WTC11 (cell line): ENCODE data around the gene SRSF3. TPM values are rescaled to one million over a fixed set of nuclear protein-coding genes. Genes with fewer than 3 reads are reported as not detected.
A peak's percentile ranks its signal among the peaks of the same experiment; 100 is the strongest.

ENCODE experiments used
- ATAC-seq: fragments of 200-7000 bp; cut with Tn5 transposase; 2 replicates; pipeline ENCODE4 v1.10.0; 2021; ENCODE audit warnings: mild to moderate bottlenecking, moderate library complexity
- CTCF ChIA-PET: fragments of 300-600 bp; sonication (Branson Sonifier 250); formaldehyde crosslinking; loops from one replicate; lab custom pipeline; 2021; ENCODE audit warnings: antibody characterized with exemption; lab: Charles Lee
- POLR2A ChIA-PET: fragments of 350-600 bp; sonication (Branson Sonifier 250); formaldehyde crosslinking; loops from one replicate; lab custom pipeline; 2021; ENCODE audit warnings: antibody characterized with exemption; lab: Charles Lee
- DNase-seq: peaks from one replicate; pipeline ENCODE4 v3.0.0; 2021; ENCODE audit warnings: low spot score
- H3K27ac Mint-ChIP-seq: 2 replicates; pipeline ENCODE4 v1.8.0; 2021; ENCODE audit warnings: mixed read lengths
- H3K27me3 Mint-ChIP-seq: 2 replicates; pipeline ENCODE4 v1.8.0; 2021; ENCODE audit warnings: low read depth, mild to moderate bottlenecking, moderate library complexity, mixed read lengths
- H3K36me3 Mint-ChIP-seq: 2 replicates; pipeline ENCODE4 v1.8.0; 2021; ENCODE audit warnings: mixed read lengths
- H3K4me1 Mint-ChIP-seq: 2 replicates; pipeline ENCODE4 v1.8.0; 2022; ENCODE audit warnings: mixed read lengths
- H3K4me3 Mint-ChIP-seq: 2 replicates; pipeline ENCODE4 v1.8.0; 2021; ENCODE audit warnings: mild to moderate bottlenecking, moderate library complexity, mixed read lengths
- H3K9me3 Mint-ChIP-seq: 2 replicates; pipeline ENCODE4 v1.8.0; 2021; ENCODE audit warnings: mixed read lengths
- CDX4 ChIP-seq: fragments of 250-450 bp; sonication (Bioruptor Pico); IDR thresholded peaks from 2 replicates; pipeline ENCODE4 v1.9.0; 2021; ENCODE audit warnings: moderate library complexity, mild to moderate bottlenecking, inconsistent platforms, borderline replicate concordance
- FOXP1 ChIP-seq: sonication (generic); formaldehyde crosslinking; IDR thresholded peaks from 2 replicates; pipeline ENCODE4 v1.8.0; 2022; ENCODE audit warnings: missing genetic modification reagents, mild to moderate bottlenecking, moderate library complexity, borderline replicate concordance
- IRF1 ChIP-seq: sonication (generic); formaldehyde crosslinking; IDR thresholded peaks from 2 replicates; pipeline ENCODE4 v1.8.0; 2023; ENCODE audit warnings: missing genetic modification reagents
- IRF2 ChIP-seq: sonication (generic); formaldehyde crosslinking; IDR thresholded peaks from 2 replicates; pipeline ENCODE4 v1.8.0; 2022; ENCODE audit warnings: low read depth, missing genetic modification reagents, borderline replicate concordance
- MYBL2 ChIP-seq: sonication (generic); formaldehyde crosslinking; IDR thresholded peaks from 2 replicates; pipeline ENCODE4 v1.8.1; 2023; ENCODE audit warnings: mild to moderate bottlenecking, moderate library complexity, missing genetic modification reagents
- PRDM15 ChIP-seq: sonication (generic); formaldehyde crosslinking; IDR thresholded peaks from 2 replicates; pipeline ENCODE4 v1.8.0; 2022; ENCODE audit warnings: missing genetic modification reagents
- SMAD3 ChIP-seq: sonication (generic); formaldehyde crosslinking; IDR thresholded peaks from 2 replicates; pipeline ENCODE4 v1.8.0; 2022; ENCODE audit warnings: missing genetic modification reagents, mild to moderate bottlenecking, borderline replicate concordance
- SMAD4 ChIP-seq: sonication (generic); formaldehyde crosslinking; IDR thresholded peaks from 2 replicates; pipeline ENCODE4 v1.8.0; 2022; ENCODE audit warnings: mild to moderate bottlenecking, missing genetic modification reagents
- SOX15 ChIP-seq: fragments of 250-450 bp; sonication (Bioruptor Pico); IDR thresholded peaks from 2 replicates; pipeline ENCODE4 v1.9.0; 2021; ENCODE audit warnings: mild to moderate bottlenecking
- ZBTB43 ChIP-seq: sonication (generic); formaldehyde crosslinking; IDR thresholded peaks from 2 replicates; pipeline ENCODE4 v1.8.1; 2023; ENCODE audit warnings: mild to moderate bottlenecking, missing genetic modification reagents
- ZNF138 ChIP-seq: sonication (generic); formaldehyde crosslinking; conservative IDR thresholded peaks from 2 replicates; pipeline ENCODE4 v1.8.1; 2022; ENCODE audit warnings: mild to moderate bottlenecking, moderate library complexity, missing genetic modification reagents
- ZNF219 ChIP-seq: sonication (generic); formaldehyde crosslinking; IDR thresholded peaks from 2 replicates; pipeline ENCODE4 v1.8.0; 2023; ENCODE audit warnings: missing genetic modification reagents, mild to moderate bottlenecking, borderline replicate concordance
- ZNF232 ChIP-seq: sonication (generic); formaldehyde crosslinking; IDR thresholded peaks from 2 replicates; pipeline ENCODE4 v1.8.0; 2022; ENCODE audit warnings: mild to moderate bottlenecking, missing genetic modification reagents
- ZNF423 ChIP-seq: fragments of 250-450 bp; sonication (Bioruptor Pico); IDR thresholded peaks from 2 replicates; pipeline ENCODE4 v2.1.2; 2022; ENCODE audit warnings: mild to moderate bottlenecking, moderate library complexity
- ZNF512 ChIP-seq: sonication (generic); formaldehyde crosslinking; IDR thresholded peaks from 2 replicates; pipeline ENCODE4 v1.8.1; 2022; ENCODE audit warnings: missing genetic modification reagents, borderline replicate concordance
- ZNF532 ChIP-seq: fragments of 250-450 bp; sonication (Bioruptor Pico); IDR thresholded peaks from 2 replicates; pipeline ENCODE4 v1.9.0; 2021; ENCODE audit warnings: mild to moderate bottlenecking, borderline replicate concordance
- ZSCAN18 ChIP-seq: fragments of 250-450 bp; sonication (Bioruptor Pico); IDR thresholded peaks from 2 replicates; pipeline ENCODE4 v2.1.2; 2022; ENCODE audit warnings: mild to moderate bottlenecking, moderate library complexity
- total RNA-seq: library from RNA; stranded (reverse); gene quantifications from 3 replicates; pipeline ENCODE4 v1.2.3, GENCODE V29; 2021

SRSF3 gene
- total RNA-seq, 1 experiment from 2014 or later: 554 TPM

- TF ChIP-seq ZNF532 (CRISPR knock-in tag) (no peak), FOXP1 (CRISPR knock-in tag) (no peak), ZBTB43 (CRISPR knock-in tag) (no peak), ZNF219 (CRISPR knock-in tag) (no peak), SMAD3 (CRISPR knock-in tag) (no peak), SMAD4 (CRISPR knock-in tag) (no peak)
- TF ChIP-seq, all 79 proteins: peak for 0
Measured at GRCh38 chr6:36590237-36590636, 3.9 kb upstream of the SRSF3 start (continued).

GRCh38 chr6:36592221-36592655 is 1.9 kb upstream of the SRSF3 start:
- POLR2A ChIA-PET: no interaction called here
- Mint-ChIP-seq H3K27ac (peak overlapping the region; percentile 93), H3K36me3 (peaks cover 31% of the 10 kb centered on the region), H3K27me3 (peaks cover 4% of the 10 kb centered on the region), H3K9me3 (no peaks in the 10 kb centered on the region), H3K4me1 (peaks cover 14% of the 10 kb centered on the region), H3K4me3 (peak overlapping the region; percentile 48)
- ATAC-seq: no peak
- CTCF ChIA-PET: no interaction called here
- no peak for DNase-seq
- TF ChIP-seq ZNF138 (no peak), ZSCAN18 (no peak), IRF2 (no peak), MYBL2 (CRISPR knock-in tag) (no peak), CDX4 (no peak), ZNF232 (no peak), SOX15 (no peak), IRF1 (no peak), ZNF423 (CRISPR knock-in tag) (no peak), ZNF512 (CRISPR knock-in tag) (no peak), ZNF532 (CRISPR knock-in tag) (no peak), PRDM15 (no peak)
